A549 (cell line): Measurements from ENCODE around the gene CTNS. TPM values are rescaled to one million over a fixed set of nuclear protein-coding genes. Genes with fewer than 3 reads are reported as not detected.
A peak's percentile ranks its signal among the peaks of the same experiment; 100 is the strongest.

Source experiments
- ATAC-seq, 2 experiments: fragments of 200-7000 bp in 1 of 2; fragments of >200 bp in 1 of 2; cut with Nextera tagmentation in 1 of 2; cut with Tn5 transposase in 1 of 2; 3 replicates each; pipeline versions ENCODE4 v1.8.0 to v1.9.1; 2018 to 2020; ENCODE audit warnings: mild to moderate bottlenecking in 1 of 2, moderate library complexity in 1 of 2
- CTCF ChIA-PET: fragments of 300-600 bp; sonication (Branson Sonifier 250); formaldehyde crosslinking; extraction: SDS; loops from one replicate; lab custom pipeline; 2021; ENCODE audit warnings: antibody characterized with exemption, inconsistent platforms; lab: Yijun Ruan, JAX
- POLR2A ChIA-PET: fragments of 350-600 bp; formaldehyde crosslinking; extraction: SDS; loops from one replicate; lab custom pipeline; 2021; ENCODE audit warnings: antibody characterized with exemption, inconsistent platforms; lab: Yijun Ruan, JAX
- DNase-seq, 2 experiments: peaks; one replicate each; pipeline versions ENCODE4 v3.0.0 to v3.0.0-alpha.2; 2011 to 2016; ENCODE audit warnings: low read depth in 1 of 2, low spot score in 1 of 2
- FAIRE-seq: peaks from 2 replicates; lab custom pipeline; 2011; peaks lifted over from hg19 to GRCh38; lab: Jason Lieb, UNC
- H3K27ac ChIP-seq, 2 experiments: fragments of >200 bp; sonication (Bioruptor Twin); formaldehyde crosslinking; 3 replicates each; pipeline ENCODE4 v1.5.1; 2016 to 2017
- H3K4me1 ChIP-seq: fragments of >200 bp; sonication (Bioruptor Twin); formaldehyde crosslinking; 3 replicates; pipeline ENCODE4 v1.6.1; 2016
- H3K4me2 ChIP-seq: fragments of >200 bp; sonication (Bioruptor Twin); formaldehyde crosslinking; 3 replicates; pipeline ENCODE4 v1.6.1; 2016
- H3K4me3 ChIP-seq: fragments of >200 bp; sonication (Bioruptor Twin); formaldehyde crosslinking; 3 replicates; pipeline ENCODE4 v1.5.1; 2016
- H3K9me3 ChIP-seq: fragments of >200 bp; sonication (Bioruptor Twin); formaldehyde crosslinking; 3 replicates; pipeline ENCODE4 v1.6.1; 2016
- BHLHE40 ChIP-seq: IDR thresholded peaks from 2 replicates; pipeline ENCODE4 v1.6.1; 2012; ENCODE audit warnings: low read depth, low read length, inconsistent platforms
- CBX2 ChIP-seq: fragments of 200-600 bp; sonication (generic); IDR thresholded peaks from 2 replicates; pipeline ENCODE4 v1.6.1; 2016; ENCODE audit warnings: low read depth, mild to moderate bottlenecking, borderline replicate concordance
- CHD2 ChIP-seq: fragments of 150-350 bp; IDR thresholded peaks from 2 replicates; pipeline ENCODE4 v1.6.1; 2014; ENCODE audit warnings: low read length; ENCODE audit not compliant: partially characterized antibody
- E2F6 ChIP-seq: IDR thresholded peaks from 2 replicates; pipeline ENCODE4 v1.6.1; 2012; ENCODE audit warnings: low read depth, borderline replicate concordance
- ESRRA ChIP-seq: fragments of 150-350 bp; IDR thresholded peaks from 2 replicates; pipeline ENCODE4 v1.6.1; 2014; ENCODE audit warnings: mild to moderate bottlenecking, low read length, borderline replicate concordance
- FOXS1 ChIP-seq: fragments of 250-450 bp; sonication (Bioruptor Pico); IDR thresholded peaks from 2 replicates; pipeline ENCODE4 v1.5.0; 2020; ENCODE audit warnings: mild to moderate bottlenecking, moderate library complexity
- GATA3 ChIP-seq: IDR thresholded peaks from 2 replicates; pipeline ENCODE4 v1.6.1; 2012; ENCODE audit warnings: borderline replicate concordance
- HDAC2 ChIP-seq: fragments of 200-600 bp; sonication (generic); IDR thresholded peaks from 2 replicates; pipeline ENCODE4 v1.6.1; 2016
- HOXB13 ChIP-seq: fragments of 250-450 bp; sonication (Bioruptor Pico); IDR thresholded peaks from 2 replicates; pipeline ENCODE4 v1.5.0; 2020; ENCODE audit warnings: low read depth, mild to moderate bottlenecking, moderate library complexity
- HOXB5 ChIP-seq: fragments of 250-450 bp; sonication (Bioruptor Pico); IDR thresholded peaks from 2 replicates; pipeline ENCODE4 v1.5.0; 2020; ENCODE audit warnings: mild to moderate bottlenecking, moderate library complexity
- JUN ChIP-seq, 2 experiments: fragments of >200 bp; sonication (Bioruptor Twin); formaldehyde crosslinking; IDR thresholded peaks; 2 replicates in 1 of 2; 3 replicates in 1 of 2; pipeline ENCODE4 v1.6.1; 2016 to 2017
- MAFK ChIP-seq: fragments of 450-650 bp; IDR thresholded peaks from 2 replicates; pipeline ENCODE4 v1.6.1; 2014; ENCODE audit not compliant: partially characterized antibody
- MAX ChIP-seq: IDR thresholded peaks from 2 replicates; pipeline ENCODE4 v1.6.1; 2012
- MAZ ChIP-seq: fragments of 150-350 bp; IDR thresholded peaks from 2 replicates; pipeline ENCODE4 v1.6.1; 2014; ENCODE audit warnings: antibody characterized with exemption, low read depth, low read length, borderline replicate concordance
- MYC ChIP-seq: IDR thresholded peaks from 2 replicates; pipeline ENCODE4 v1.6.1; 2012; ENCODE audit warnings: mild to moderate bottlenecking, inconsistent platforms, low read length, improper control_type of control experiment, borderline replicate concordance
- NR3C1 ChIP-seq: fragments of >200 bp; sonication (Bioruptor Twin); formaldehyde crosslinking; IDR thresholded peaks from 3 replicates; pipeline ENCODE4 v1.6.1; 2017
- PHF8 ChIP-seq: fragments of 200-600 bp; sonication (generic); IDR thresholded peaks from 2 replicates; pipeline ENCODE4 v1.6.1; 2016; ENCODE audit warnings: low read depth, mild to moderate bottlenecking, antibody characterized with exemption, moderate library complexity, borderline replicate concordance
- RAD21 ChIP-seq, 2 experiments: fragments of >200 bp in 1 of 2; sonication (Bioruptor Twin) in 1 of 2; formaldehyde crosslinking in 1 of 2; IDR thresholded peaks in 1 of 2; conservative IDR thresholded peaks in 1 of 2; 2 replicates in 1 of 2; 3 replicates in 1 of 2; pipeline ENCODE4 v1.6.1; 2012 to 2018; ENCODE audit warnings: inconsistent platforms in 1 of 2
- REST ChIP-seq: fragments of 200-600 bp; sonication (generic); IDR thresholded peaks from 2 replicates; pipeline ENCODE4 v1.6.1; 2016; ENCODE audit warnings: antibody characterized with exemption, mild to moderate bottlenecking, moderate library complexity
- RFX5 ChIP-seq: fragments of 450-650 bp; IDR thresholded peaks from 2 replicates; pipeline ENCODE4 v1.7.1; 2014; ENCODE audit warnings: antibody characterized with exemption, mild to moderate bottlenecking, moderate library complexity
- SREBF2 ChIP-seq: fragments of 450-650 bp; IDR thresholded peaks from 2 replicates; pipeline ENCODE4 v1.6.1; 2014; ENCODE audit warnings: mild to moderate bottlenecking, moderate library complexity
- ZFP36 ChIP-seq: fragments of 450-650 bp; IDR thresholded peaks from 2 replicates; pipeline ENCODE4 v1.6.1; 2014; ENCODE audit warnings: borderline replicate concordance; ENCODE audit not compliant: partially characterized antibody
- ZNF302 ChIP-seq: fragments of 250-450 bp; sonication (Bioruptor Pico); IDR thresholded peaks from 2 replicates; pipeline ENCODE4 v1.9.0; 2021; ENCODE audit warnings: inconsistent platforms, mild to moderate bottlenecking, moderate library complexity
- WGBS: methylation state at CpG from one replicate; pipeline ENCODE4 v1.1.6; 2017; ENCODE audit errors: missing lambda C conversion rate; 5-methylcytosine and 5-hydroxymethylcytosine counted together
- polyA plus RNA-seq, 4 experiments: library from polyadenylated mRNA; depleted of rRNA in 3 of 4; stranded (reverse); fragments of >200 nt; fragmentation: RNase III in 1 of 4; extraction: RNeasy Plus Mini Kit Qiagen cat#74134 plus additional on column Dnase treatment in 1 of 4; gene quantifications; 2 replicates in 3 of 4; 3 replicates in 1 of 4; pipeline ENCODE4 v1.2.3, GENCODE V29; 2011 to 2017
- TF ChIP-seq, protein P1 (sequence below): fragments of >200 bp; sonication (Bioruptor Twin); formaldehyde crosslinking; IDR thresholded peaks from 3 replicates; pipeline ENCODE4 v1.6.1; 2016

Gene CTNS
- polyA plus RNA-seq, 2 of the 4 experiments (the other 2 are of a cell fraction), result 6.5 to 20.3 TPM

- H3K4me3 ChIP-seq, result peak within 1 kb of the TSS; percentile 57
- DNase-seq (no peak), FAIRE-seq (no peak), ATAC-seq (peak; percentile 69 to 74)
- peak within 1 kb of the TSS; percentile 83 for H3K4me2 ChIP-seq
- WGBS, result 4% methylated on average over 32 of the region's 65 CpGs
- peaks cover 12% of the 10 kb centered on the region for H3K9me3 ChIP-seq
- TF ChIP-seq REST (peak; percentile 85), E2F6 (0 out of 2 replicates have a peak, but pooled peaks have one; percentile 38), MAFK (no peak), JUN (IDR thresholded peaks at IDR 0.05) (0 out of 5 replicates have a peak, but pooled peaks of 1 of the 2 experiments have one; percentile 34), MAX (peak; percentile 87), PHF8 (0 out of 2 replicates have a peak, but pooled peaks have one; percentile 9)
- peak within 1 kb of the TSS; percentile 73 to 89 for H3K27ac ChIP-seq
- POLR2A ChIA-PET, result interaction anchor here (1.6 to 1.7 kb wide), 2 partner anchors 27 to 28 kb away, joined by 5 to 10 read pairs; partner anchors contain the start of genes EMC6, HASPIN and TAX1BP3
- peaks cover 8% of the 10 kb centered on the region; the same call in 2 of the 3 replicates for H3K4me1 ChIP-seq
- CTCF ChIA-PET, result interaction anchor here (1.0 to 2.1 kb wide), 9 partner anchors 8 to 131 kb away, joined by 3 to 6 read pairs (median 5); partner anchors contain the start of gene HASPIN
Observed at GRCh38 chr17:3695723-3696411, 59.3 kb downstream of the CTNS start, which contains the start of gene P2RX5. P2RX5 (minus strand) TSS chr17:3696155; CDS start chr17:3696005, 150 bp downstream.

GRCh38 chr17:3697103-3697476 is 60.5 kb downstream of the CTNS start:
- no peak for DNase-seq
- ChIA-PET CTCF (interaction anchor here (1.2 to 2.1 kb wide), 3 partner anchors 14 to 26 kb away, joined by 3 to 6 read pairs (median 5); partner anchors contain the start of gene HASPIN), POLR2A (interaction anchor here (1.7 kb wide), 1 partner anchor 29 kb away, joined by 10 read pairs; the partner anchor contains the start of genes EMC6 and TAX1BP3)
- no peak overlapping the region for H3K27ac ChIP-seq
- peaks cover 12% of the 10 kb centered on the region for H3K9me3 ChIP-seq
- 81% methylated on average over 8 of the region's 12 CpGs for WGBS
- H3K4me3 ChIP-seq, result no peak overlapping the region
- FAIRE-seq, result no peak
- peaks cover 8% of the 10 kb centered on the region; the same call in 2 of the 3 replicates for H3K4me1 ChIP-seq
- no peak for TF ChIP-seq MAZ
- TF ChIP-seq RFX5, result no peak
- TF ChIP-seq SREBF2, result no peak
- TF ChIP-seq CBX2, result no peak
- no peak for TF ChIP-seq CHD2
- no peak for TF ChIP-seq FOXS1 (CRISPR knock-in tag)
- TF ChIP-seq MYC, result no peak
- TF ChIP-seq BHLHE40, result no peak
- TF ChIP-seq, protein P1, sequence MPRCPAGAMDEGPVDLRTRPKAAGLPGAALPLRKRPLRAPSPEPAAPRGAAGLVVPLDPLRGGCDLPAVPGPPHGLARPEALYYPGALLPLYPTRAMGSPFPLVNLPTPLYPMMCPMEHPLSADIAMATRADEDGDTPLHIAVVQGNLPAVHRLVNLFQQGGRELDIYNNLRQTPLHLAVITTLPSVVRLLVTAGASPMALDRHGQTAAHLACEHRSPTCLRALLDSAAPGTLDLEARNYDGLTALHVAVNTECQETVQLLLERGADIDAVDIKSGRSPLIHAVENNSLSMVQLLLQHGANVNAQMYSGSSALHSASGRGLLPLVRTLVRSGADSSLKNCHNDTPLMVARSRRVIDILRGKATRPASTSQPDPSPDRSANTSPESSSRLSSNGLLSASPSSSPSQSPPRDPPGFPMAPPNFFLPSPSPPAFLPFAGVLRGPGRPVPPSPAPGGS, result no peak
- TF ChIP-seq HOXB5 (CRISPR knock-in tag), result no peak
- no peak for TF ChIP-seq HDAC2
- no peak for TF ChIP-seq ZFP36
- TF ChIP-seq GATA3, result no peak
- no peak for TF ChIP-seq ESRRA
- TF ChIP-seq PHF8, result no peak
- no peak for TF ChIP-seq ZNF302 (CRISPR knock-in tag)
- no peak for TF ChIP-seq NR3C1
- no peak for TF ChIP-seq RAD21 (conservative IDR thresholded peaks at IDR 0.05 in 1 of 2, IDR thresholded peaks at IDR 0.05 in 1 of 2)
- TF ChIP-seq HOXB13 (CRISPR knock-in tag), result no peak
- H3K4me2 ChIP-seq, result no peak overlapping the region
- ATAC-seq, result no peak
